Stimulated activated CD4-positive, alpha-beta T cell treated with anti-CD3 and anti-CD28 coated beads, TNF-alpha, amount 100 ng/mL, for 48 hours (primary cell): ENCODE data around the gene PRKRIP1.
"Not testable (repeated sequence)": the region's sequence is repeated elsewhere in the genome, so short reads cannot be mapped to it uniquely, and the experiment has no call there.

ENCODE experiments used
- DNase-seq, 3 donors: peaks; one replicate each; pipeline ENCODE4 v3.0.0-alpha.2; 2020; ENCODE audit warnings: low read depth in 3 of 3

The PRKRIP1 gene

GRCh38 chr7:102457352-102457924 is 61.3 kb downstream of the PRKRIP1 start:
- no peak for DNase-seq

- DNase-seq = no peak
These were observed 63.2 kb downstream of the PRKRIP1 start for GRCh38 chr7:102459221-102459844.

- DNase-seq = no peak
These were observed 64.3 kb downstream of the PRKRIP1 start for GRCh38 chr7:102460467-102460866.

GRCh38 chr7:102463841-102464576 is 67.8 kb downstream of the PRKRIP1 start:
- no peak for DNase-seq

- DNase-seq = peak; percentile 91 to 96 (median 92)
These were observed 68.6 kb downstream of the PRKRIP1 start, which contains the start of the genes ALKBH4 and LRWD1 for GRCh38 chr7:102464577-102465280. Gene ALKBH4 (minus strand): TSS chr7:102464863. CDS start chr7:102464836, 27 bp downstream. Gene LRWD1 (plus strand): TSS chr7:102464984. CDS start chr7:102465081, 97 bp downstream.

- DNase-seq = no peak
These were observed 69.9 kb downstream of the PRKRIP1 start for GRCh38 chr7:102466097-102466496.

GRCh38 chr7:102467581-102468477 is 71.7 kb downstream of the PRKRIP1 start:
- DNase-seq = no peak

GRCh38 chr7:102468478-102469350 is 72.6 kb downstream of the PRKRIP1 start:
- no peak for DNase-seq

GRCh38 chr7:102469351-102469971 is 73.3 kb downstream of the PRKRIP1 start:
- no peak for DNase-seq

GRCh38 chr7:102469972-102470825 is 74.0 kb downstream of the PRKRIP1 start:
- DNase-seq = no peak

GRCh38 chr7:102471791-102472125 is 75.6 kb downstream of the PRKRIP1 start:
- no peak for DNase-seq

- no peak for DNase-seq
These were observed 76.2 kb downstream of the PRKRIP1 start for GRCh38 chr7:102472126-102473041.

- DNase-seq = no peak
These were observed 77.3 kb downstream of the PRKRIP1 start for GRCh38 chr7:102473271-102473991.

GRCh38 chr7:102474116-102474515 is 78.0 kb downstream of the PRKRIP1 start:
- DNase-seq = not testable (repeated sequence)

- not testable (repeated sequence) for DNase-seq
These were observed 78.7 kb downstream of the PRKRIP1 start for GRCh38 chr7:102474736-102475435.
